ENCODE data around the gene UBE2G1.

UBE2G1 gene

GRCh38 chr17:4314618-4315017, 51.9 kb downstream of the UBE2G1 start:
- no peak for TF ChIP-seq CTCF (IDR thresholded peaks at IDR 0.05; ENCODE audit: low read depth, low read length)
- DNase-seq (ENCODE audit: low read depth in 2 of 2), result no peak
- H3K4me3 ChIP-seq (replicated peaks in 1 of 2; ENCODE audit: low read depth in 2 of 2, low read length in 2 of 2), result no peak overlapping the region

- TF ChIP-seq CTCF (IDR thresholded peaks at IDR 0.05; ENCODE audit: low read depth, low read length), result no peak
- no peak for DNase-seq (ENCODE audit: low read depth in 2 of 2)
- H3K4me3 ChIP-seq (replicated peaks in 1 of 2; ENCODE audit: low read depth in 2 of 2, low read length in 2 of 2), result no peak overlapping the region
Observed at GRCh38 chr17:4314179-4314578, 52.3 kb downstream of the UBE2G1 start.

GRCh38 chr17:4313221-4314114, 53.0 kb downstream of the UBE2G1 start:
- peak; percentile 17 to 37 for DNase-seq (ENCODE audit: low read depth in 2 of 2)
- H3K4me3 ChIP-seq (replicated peaks in 1 of 2; ENCODE audit: low read depth in 2 of 2, low read length in 2 of 2), result no peak overlapping the region
- no peak for TF ChIP-seq CTCF (IDR thresholded peaks at IDR 0.05; ENCODE audit: low read depth, low read length)

- peak; percentile 46 to 84 for DNase-seq (ENCODE audit: low read depth in 2 of 2)
- H3K4me3 ChIP-seq (replicated peaks in 1 of 2; ENCODE audit: low read depth in 2 of 2, low read length in 2 of 2), result no peak overlapping the region
- TF ChIP-seq CTCF (IDR thresholded peaks at IDR 0.05; ENCODE audit: low read depth, low read length), result no peak
Observed at GRCh38 chr17:4310354-4311060, 56.0 kb downstream of the UBE2G1 start.

- no peak for DNase-seq (ENCODE audit: low read depth in 2 of 2)
- no peak overlapping the region for H3K4me3 ChIP-seq (replicated peaks in 1 of 2; ENCODE audit: low read depth in 2 of 2, low read length in 2 of 2)
Observed at GRCh38 chr17:4309897-4310296, 56.6 kb downstream of the UBE2G1 start.

More at GRCh38 chr17:4309897-4310296, 56.6 kb downstream of the UBE2G1 start:
- TF ChIP-seq CTCF (IDR thresholded peaks at IDR 0.05; ENCODE audit: low read depth, low read length), result no peak
